Measurements from ENCODE around the gene SRSF6. TPM values are rescaled to one million over a fixed set of nuclear protein-coding genes. Genes with fewer than 3 reads are reported as not detected.
A peak's percentile ranks its signal among the peaks of the same experiment; 100 is the strongest.
"Not testable (repeated sequence)": the region's sequence is repeated elsewhere in the genome, so short reads cannot be mapped to it uniquely, and the experiment has no call there.

Gene SRSF6
- total RNA-seq, result 10 to 100 TPM; 92.9 to 96.8 TPM

GRCh38 chr20:43457640-43458421 is at the start of gene SRSF6:
Gene SRSF6 (plus strand): TSS chr20:43457896. CDS start chr20:43458034, 138 bp downstream.
- peaks cover 41% of the 10 kb centered on the region for H3K4me1 Mint-ChIP-seq (ENCODE audit: low read depth)
- ChIA-PET CTCF (interaction anchor here (1.1 to 2.3 kb wide), 3 partner anchors 9 to 623 kb away, joined by 3 to 8 read pairs (median 6); no protein-coding TSS in a partner anchor), POLR2A (interaction anchor here (0.7 to 2.0 kb wide), 17 partner anchors 9 to 293 kb away, joined by 3 to 11 read pairs (median 4); partner anchors contain the start of genes IFT52 and L3MBTL1)
- H3K27ac Mint-ChIP-seq, result peak within 1 kb of the TSS; percentile 100
- H3K9me3 Mint-ChIP-seq, result no peaks in the 10 kb centered on the region
- H3K4me3 Mint-ChIP-seq, result peak within 1 kb of the TSS; percentile 90
- DNase-seq, result peak; percentile 94
- H3K36me3 Mint-ChIP-seq, result peaks cover 39% of the 10 kb centered on the region
- intact Hi-C loops (cut with micrococcal nuclease), result loop anchor here (1.0 to 5.0 kb wide), 7 partner anchors 34 to 1064 kb away; partner anchors contain the start of genes IFT52, OSER1 and SERINC3
- H3K27me3 Mint-ChIP-seq, result peaks cover 5% of the 10 kb centered on the region

- Mint-ChIP-seq H3K36me3 (no peaks in the 10 kb centered on the region), H3K4me3 (no peak overlapping the region), H3K27ac (no peak overlapping the region), H3K9me3 (peaks cover 7% of the 10 kb centered on the region), H3K4me1 (ENCODE audit: low read depth) (no peaks in the 10 kb centered on the region), H3K27me3 (peaks cover 56% of the 10 kb centered on the region)
- peak; percentile 12 for DNase-seq
- ChIA-PET POLR2A (no interaction called here), CTCF (interaction anchor here (0.7 to 2.4 kb wide), 13 partner anchors 8 to 1712 kb away, joined by 3 to 15 read pairs (median 4); no protein-coding TSS in a partner anchor)
- intact Hi-C loops (cut with micrococcal nuclease), result loop anchor here (2.0 kb wide), 2 partner anchors 222 to 1670 kb away; no protein-coding TSS in a partner anchor
These were observed 48.7 kb upstream of the SRSF6 start for GRCh38 chr20:43408848-43409576.

- no peak for DNase-seq
- H3K27ac Mint-ChIP-seq, result no peak overlapping the region
- intact Hi-C loops (cut with micrococcal nuclease), result loop anchor here (2.0 kb wide), 2 partner anchors 223 to 1671 kb away; no protein-coding TSS in a partner anchor
- H3K36me3 Mint-ChIP-seq, result no peaks in the 10 kb centered on the region
- H3K4me1 Mint-ChIP-seq (ENCODE audit: low read depth), result no peaks in the 10 kb centered on the region
- POLR2A ChIA-PET, result no interaction called here
- H3K27me3 Mint-ChIP-seq, result peaks cover 53% of the 10 kb centered on the region
- no peak overlapping the region for H3K4me3 Mint-ChIP-seq
- peaks cover 7% of the 10 kb centered on the region for H3K9me3 Mint-ChIP-seq
- CTCF ChIA-PET, result interaction anchor here (0.7 to 2.4 kb wide), 11 partner anchors 9 to 1713 kb away, joined by 3 to 15 read pairs (median 4); no protein-coding TSS in a partner anchor
These were observed 48.2 kb upstream of the SRSF6 start for GRCh38 chr20:43409577-43409913.

- ChIA-PET CTCF (no interaction called here), POLR2A (no interaction called here)
- Mint-ChIP-seq H3K27me3 (peaks cover 15% of the 10 kb centered on the region), H3K4me1 (ENCODE audit: low read depth) (no peaks in the 10 kb centered on the region), H3K27ac (no peak overlapping the region), H3K36me3 (peaks cover 6% of the 10 kb centered on the region), H3K4me3 (no peak overlapping the region), H3K9me3 (peaks cover 32% of the 10 kb centered on the region)
- intact Hi-C loops (cut with micrococcal nuclease), result no loop called here
- no peak for DNase-seq
These were observed 41.9 kb upstream of the SRSF6 start for GRCh38 chr20:43415661-43416430.

GRCh38 chr20:43416591-43417228 is 41.0 kb upstream of the SRSF6 start:
- Mint-ChIP-seq H3K9me3 (peaks cover 35% of the 10 kb centered on the region), H3K27me3 (peaks cover 14% of the 10 kb centered on the region), H3K4me3 (no peak overlapping the region), H3K4me1 (ENCODE audit: low read depth) (no peaks in the 10 kb centered on the region), H3K27ac (no peak overlapping the region), H3K36me3 (peaks cover 8% of the 10 kb centered on the region)
- DNase-seq, result no peak
- intact Hi-C loops (cut with micrococcal nuclease), result no loop called here
- ChIA-PET CTCF (no interaction called here), POLR2A (no interaction called here)

- H3K27me3 Mint-ChIP-seq, result peaks cover 21% of the 10 kb centered on the region
- no peaks in the 10 kb centered on the region for H3K4me1 Mint-ChIP-seq (ENCODE audit: low read depth)
- peaks cover 8% of the 10 kb centered on the region for H3K36me3 Mint-ChIP-seq
- intact Hi-C loops (cut with micrococcal nuclease), result no loop called here
- no peak for DNase-seq
- CTCF ChIA-PET, result interaction anchor here (0.6 to 1.7 kb wide), 2 partner anchors 11 to 22 kb away, joined by 3 to 6 read pairs; no protein-coding TSS in a partner anchor
- H3K4me3 Mint-ChIP-seq, result no peak overlapping the region
- H3K9me3 Mint-ChIP-seq, result peaks cover 35% of the 10 kb centered on the region
- H3K27ac Mint-ChIP-seq, result no peak overlapping the region
- POLR2A ChIA-PET, result no interaction called here
These were observed 37.5 kb upstream of the SRSF6 start for GRCh38 chr20:43420192-43420591.

- DNase-seq; H3K4me1 Mint-ChIP-seq (ENCODE audit: low read depth); H3K36me3 Mint-ChIP-seq; POLR2A ChIA-PET; H3K27ac Mint-ChIP-seq; intact Hi-C loops (cut with micrococcal nuclease); H3K4me3 Mint-ChIP-seq: not testable (repeated sequence)
- CTCF ChIA-PET, result interaction anchor here (1.7 kb wide), 1 partner anchor 12 kb away, joined by 6 read pairs; no protein-coding TSS in a partner anchor
- peaks cover 19% of the 10 kb centered on the region for H3K27me3 Mint-ChIP-seq
- H3K9me3 Mint-ChIP-seq, result peaks cover 35% of the 10 kb centered on the region
These were observed 36.8 kb upstream of the SRSF6 start for GRCh38 chr20:43420913-43421312.

GRCh38 chr20:43426172-43426571 is 31.5 kb upstream of the SRSF6 start:
- ChIA-PET POLR2A (no interaction called here), CTCF (no interaction called here)
- no peak for DNase-seq
- Mint-ChIP-seq H3K27ac (no peak overlapping the region), H3K9me3 (no peaks in the 10 kb centered on the region), H3K4me3 (no peak overlapping the region), H3K36me3 (no peaks in the 10 kb centered on the region), H3K4me1 (ENCODE audit: low read depth) (no peaks in the 10 kb centered on the region), H3K27me3 (peaks cover 20% of the 10 kb centered on the region)
- intact Hi-C loops (cut with micrococcal nuclease), result no loop called here

- Mint-ChIP-seq H3K4me3 (no peak overlapping the region), H3K27ac (no peak overlapping the region), H3K27me3 (peaks cover 12% of the 10 kb centered on the region), H3K36me3 (no peaks in the 10 kb centered on the region), H3K4me1 (ENCODE audit: low read depth) (no peaks in the 10 kb centered on the region), H3K9me3 (no peaks in the 10 kb centered on the region)
- DNase-seq, result no peak
- ChIA-PET CTCF (no interaction called here), POLR2A (no interaction called here)
- intact Hi-C loops (cut with micrococcal nuclease), result no loop called here
These were observed 27.2 kb upstream of the SRSF6 start for GRCh38 chr20:43430265-43431133.

- no peak overlapping the region for H3K4me3 Mint-ChIP-seq
- H3K27me3 Mint-ChIP-seq, result peaks cover 17% of the 10 kb centered on the region
- H3K36me3 Mint-ChIP-seq, result no peaks in the 10 kb centered on the region
- DNase-seq, result no peak
- intact Hi-C loops (cut with micrococcal nuclease), result no loop called here
- no peak overlapping the region for H3K27ac Mint-ChIP-seq
- H3K9me3 Mint-ChIP-seq, result no peaks in the 10 kb centered on the region
- ChIA-PET CTCF (no interaction called here), POLR2A (no interaction called here)
- H3K4me1 Mint-ChIP-seq (ENCODE audit: low read depth), result no peaks in the 10 kb centered on the region
These were observed 26.6 kb upstream of the SRSF6 start for GRCh38 chr20:43431134-43431519.

- DNase-seq, result no peak
- ChIA-PET POLR2A (no interaction called here), CTCF (interaction anchor here (0.6 kb wide), 1 partner anchor 20 kb away, joined by 5 read pairs; no protein-coding TSS in a partner anchor)
- Mint-ChIP-seq H3K4me3 (no peak overlapping the region), H3K9me3 (no peaks in the 10 kb centered on the region), H3K36me3 (no peaks in the 10 kb centered on the region), H3K27me3 (peaks cover 12% of the 10 kb centered on the region), H3K27ac (no peak overlapping the region), H3K4me1 (ENCODE audit: low read depth) (no peaks in the 10 kb centered on the region)
- intact Hi-C loops (cut with micrococcal nuclease), result no loop called here
These were observed 25.2 kb upstream of the SRSF6 start for GRCh38 chr20:43432498-43432897.

Measured in activated CD4-positive, alpha-beta memory T cell treated with anti-CD3 and anti-CD28 coated beads for 36 hours (primary cell).